Neural progenitor cell (in vitro differentiated cells): ENCODE results near the gene CISD1. TPM values are rescaled to one million over a fixed set of nuclear protein-coding genes. Genes with fewer than 3 reads are reported as not detected.
A peak's percentile ranks its signal among the peaks of the same experiment; 100 is the strongest.
"Not testable (repeated sequence)": the region's sequence is repeated elsewhere in the genome, so short reads cannot be mapped to it uniquely, and the experiment has no call there.

ENCODE experiments used
- DNase-seq: peaks from one replicate; pipeline ENCODE4 v3.0.0-alpha.2; 2016; ENCODE audit warnings: low spot score
- H2AFZ ChIP-seq: fragments of 200-600 bp; sonication (generic); replicated peaks from 2 replicates; pipeline ENCODE4 v1.6.1; 2016; ENCODE audit warnings: antibody characterized with exemption
- H3F3A ChIP-seq: fragments of 200-600 bp; sonication (generic); 2 replicates; pipeline ENCODE4 v1.6.1; 2016; ENCODE audit warnings: antibody characterized with exemption, low read depth
- H3K27ac ChIP-seq: fragments of 200-600 bp; sonication (generic); 2 replicates; pipeline ENCODE4 v1.5.1; 2016; ENCODE audit warnings: mild to moderate bottlenecking
- H3K27me3 ChIP-seq: fragments of 200-600 bp; sonication (generic); 2 replicates; pipeline ENCODE4 v1.6.1; 2016; ENCODE audit warnings: mild to moderate bottlenecking, moderate library complexity
- H3K36me3 ChIP-seq: fragments of 200-600 bp; sonication (generic); 2 replicates; pipeline ENCODE4 v1.5.1; 2016
- H3K4me1 ChIP-seq: fragments of 200-600 bp; sonication (generic); 2 replicates; pipeline ENCODE4 v1.6.1; 2016; ENCODE audit warnings: mixed run types
- H3K4me2 ChIP-seq: fragments of 200-600 bp; sonication (generic); 2 replicates; pipeline ENCODE4 v1.6.1; 2016
- H3K4me3 ChIP-seq: fragments of 200-600 bp; sonication (generic); 2 replicates; pipeline ENCODE4 v1.5.1; 2016
- H3K79me2 ChIP-seq: fragments of 200-600 bp; sonication (generic); 2 replicates; pipeline ENCODE4 v1.6.1; 2016; ENCODE audit warnings: low read depth
- H3K9ac ChIP-seq: fragments of 200-600 bp; sonication (generic); 2 replicates; pipeline ENCODE4 v1.6.1; 2016
- H3K9me3 ChIP-seq: fragments of 200-600 bp; sonication (generic); 2 replicates; pipeline ENCODE4 v1.5.1; 2016; ENCODE audit warnings: low read depth
- H4K20me1 ChIP-seq: fragments of 200-600 bp; sonication (generic); 2 replicates; pipeline ENCODE4 v1.6.1; 2016; ENCODE audit warnings: low read depth
- H3K27ac Mint-ChIP-seq: 3 replicates; pipeline ENCODE4 v1.8.0; 2021; ENCODE audit warnings: mixed read lengths
- H3K27me3 Mint-ChIP-seq: 2 replicates; pipeline ENCODE4 v1.8.0; 2022; ENCODE audit warnings: low read depth, mild to moderate bottlenecking, inconsistent platforms, moderate library complexity, mixed read lengths; ENCODE audit not compliant: insufficient read depth
- H3K36me3 Mint-ChIP-seq: 3 replicates; pipeline ENCODE4 v1.8.0; 2021; ENCODE audit warnings: mixed read lengths
- H3K4me1 Mint-ChIP-seq: 3 replicates; pipeline ENCODE4 v1.8.0; 2021; ENCODE audit warnings: mixed read lengths
- H3K4me3 Mint-ChIP-seq: 3 replicates; pipeline ENCODE4 v1.8.0; 2021; ENCODE audit warnings: mild to moderate bottlenecking, moderate library complexity, mixed read lengths
- H3K9me3 Mint-ChIP-seq: 3 replicates; pipeline ENCODE4 v1.8.0; 2020; ENCODE audit warnings: mixed read lengths
- CTCF ChIP-seq: fragments of 200-600 bp; sonication (generic); IDR thresholded peaks from 2 replicates; pipeline ENCODE4 v1.5.1; 2017; ENCODE audit warnings: antibody characterized with exemption, mild to moderate bottlenecking
- EZH2 ChIP-seq: fragments of 200-600 bp; sonication (generic); IDR thresholded peaks from 2 replicates; pipeline ENCODE4 v1.6.1; 2017; ENCODE audit warnings: antibody characterized with exemption, mild to moderate bottlenecking, moderate library complexity
- EZH2phosphoT487 ChIP-seq: fragments of 200-600 bp; sonication (generic); IDR thresholded peaks from 2 replicates; pipeline ENCODE4 v1.6.1; 2017; ENCODE audit warnings: antibody characterized with exemption
- total RNA-seq: library from RNA; depleted of rRNA; stranded (reverse); fragments of >200 nt; gene quantifications from 2 replicates; pipeline ENCODE4 v1.2.3, GENCODE V29; 2015; ENCODE audit warnings: low replicate concordance

CISD1 gene
- total RNA-seq, 1 donor from 2014 or later = 27.6 TPM

- no peak overlapping the region for H3K4me3 ChIP-seq
- H3K79me2 ChIP-seq = no peaks in the 10 kb centered on the region
- H3K4me2 ChIP-seq = no peak overlapping the region
- H3K9me3 ChIP-seq = no peaks in the 10 kb centered on the region
- no peaks in the 10 kb centered on the region for H3F3A ChIP-seq
- H3K27me3 Mint-ChIP-seq = no peaks in the 10 kb centered on the region
- H3K4me3 Mint-ChIP-seq = no peak overlapping the region
- no peak overlapping the region for H3K27ac ChIP-seq
- peaks cover 3% of the 10 kb centered on the region for H3K36me3 ChIP-seq
- TF ChIP-seq EZH2phosphoT487 = no peak
- TF ChIP-seq CTCF = no peak
- TF ChIP-seq EZH2 = no peak
- H3K4me1 ChIP-seq = no peaks in the 10 kb centered on the region
- no peak overlapping the region for H3K27ac Mint-ChIP-seq
- H3K27me3 ChIP-seq = no peaks in the 10 kb centered on the region
- DNase-seq = no peak
- H3K9me3 Mint-ChIP-seq = peaks cover under 1% of the 10 kb centered on the region
- H2AFZ ChIP-seq = no peak overlapping the region
- H3K36me3 Mint-ChIP-seq = peaks cover 13% of the 10 kb centered on the region
- no peak overlapping the region for H3K9ac ChIP-seq
- peaks cover 4% of the 10 kb centered on the region for H3K4me1 Mint-ChIP-seq
- H4K20me1 ChIP-seq = no peaks in the 10 kb centered on the region
These were observed 43.3 kb upstream of the CISD1 start for GRCh38 chr10:58225654-58226053.

GRCh38 chr10:58229856-58230255 lies 39.1 kb upstream of the CISD1 start:
- H3K79me2 ChIP-seq, H3K27me3 ChIP-seq, H3K27ac Mint-ChIP-seq, H3K27ac ChIP-seq, H2AFZ ChIP-seq, H3K4me3 ChIP-seq, H3K4me1 ChIP-seq, H4K20me1 ChIP-seq, H3K9ac ChIP-seq, H3K4me1 Mint-ChIP-seq, H3K27me3 Mint-ChIP-seq, H3K36me3 ChIP-seq, H3K4me3 Mint-ChIP-seq, H3F3A ChIP-seq, H3K4me2 ChIP-seq, H3K9me3 ChIP-seq: not testable (repeated sequence)
- Mint-ChIP-seq H3K36me3 (peaks cover 52% of the 10 kb centered on the region), H3K9me3 (peaks cover 24% of the 10 kb centered on the region)
- peak; percentile 10 for DNase-seq

- H2AFZ ChIP-seq = no peak overlapping the region
- no peak overlapping the region for H3K9ac ChIP-seq
- Mint-ChIP-seq H3K27me3 (peaks cover 3% of the 10 kb centered on the region), H3K27ac (no peak overlapping the region), H3K4me1 (no peaks in the 10 kb centered on the region), H3K4me3 (no peak overlapping the region), H3K36me3 (peaks cover 50% of the 10 kb centered on the region), H3K9me3 (peaks cover 35% of the 10 kb centered on the region)
- no peak overlapping the region for H3K27ac ChIP-seq
- TF ChIP-seq EZH2 = no peak
- no peak for TF ChIP-seq CTCF
- TF ChIP-seq EZH2phosphoT487 = no peak
- no peaks in the 10 kb centered on the region for H3K27me3 ChIP-seq
- no peaks in the 10 kb centered on the region for H3K9me3 ChIP-seq
- H3K36me3 ChIP-seq = no peaks in the 10 kb centered on the region
- no peaks in the 10 kb centered on the region for H3K4me1 ChIP-seq
- H3K4me2 ChIP-seq = no peak overlapping the region
- H3F3A ChIP-seq = no peaks in the 10 kb centered on the region
- no peaks in the 10 kb centered on the region for H4K20me1 ChIP-seq
- H3K79me2 ChIP-seq = peaks cover 8% of the 10 kb centered on the region
- H3K4me3 ChIP-seq = no peak overlapping the region
- DNase-seq = no peak
These were observed 31.7 kb upstream of the CISD1 start for GRCh38 chr10:58237014-58237834.

GRCh38 chr10:58239561-58240169 lies 29.3 kb upstream of the CISD1 start:
- Histone ChIP-seq H4K20me1 (no peaks in the 10 kb centered on the region), H3K9ac (no peak overlapping the region), H2AFZ (no peak overlapping the region), H3K9me3 (no peaks in the 10 kb centered on the region), H3K4me2 (no peak overlapping the region), H3F3A (no peaks in the 10 kb centered on the region), H3K4me1 (no peaks in the 10 kb centered on the region), H3K79me2 (peaks cover 8% of the 10 kb centered on the region), H3K27me3 (no peaks in the 10 kb centered on the region), H3K36me3 (no peaks in the 10 kb centered on the region), H3K4me3 (no peak overlapping the region), H3K27ac (no peak overlapping the region)
- DNase-seq = no peak
- H3K4me3 Mint-ChIP-seq = no peak overlapping the region
- peaks cover 3% of the 10 kb centered on the region for H3K27me3 Mint-ChIP-seq
- peaks cover 40% of the 10 kb centered on the region for H3K36me3 Mint-ChIP-seq
- no peak overlapping the region for H3K27ac Mint-ChIP-seq
- TF ChIP-seq CTCF = no peak
- TF ChIP-seq EZH2phosphoT487 = no peak
- no peak for TF ChIP-seq EZH2
- H3K4me1 Mint-ChIP-seq = no peaks in the 10 kb centered on the region
- peaks cover 31% of the 10 kb centered on the region for H3K9me3 Mint-ChIP-seq
